M059J (cell line): ENCODE data around the gene CDC14A. TPM values are rescaled to one million over a fixed set of nuclear protein-coding genes. Genes with fewer than 3 reads are reported as not detected.
"Not testable (repeated sequence)": the region's sequence is repeated elsewhere in the genome, so short reads cannot be mapped to it uniquely, and the experiment has no call there.

Source experiments
- DNase-seq: peaks from one replicate; pipeline ENCODE4 v3.0.0-alpha.2; 2012; ENCODE audit warnings: low read depth
- total RNA-seq: library from RNA; depleted of rRNA; stranded (reverse); fragments of >200 nt; shearing (Covaris generic); gene quantifications from 2 replicates; pipeline ENCODE4 v1.2.3, GENCODE V29; 2014

The CDC14A gene
- total RNA-seq, 1 experiment from 2014 or later, result 5.2 TPM

- DNase-seq, result no peak
Measured at GRCh38 chr1:100332331-100332730, 20.0 kb upstream of the CDC14A start.

DNA sequence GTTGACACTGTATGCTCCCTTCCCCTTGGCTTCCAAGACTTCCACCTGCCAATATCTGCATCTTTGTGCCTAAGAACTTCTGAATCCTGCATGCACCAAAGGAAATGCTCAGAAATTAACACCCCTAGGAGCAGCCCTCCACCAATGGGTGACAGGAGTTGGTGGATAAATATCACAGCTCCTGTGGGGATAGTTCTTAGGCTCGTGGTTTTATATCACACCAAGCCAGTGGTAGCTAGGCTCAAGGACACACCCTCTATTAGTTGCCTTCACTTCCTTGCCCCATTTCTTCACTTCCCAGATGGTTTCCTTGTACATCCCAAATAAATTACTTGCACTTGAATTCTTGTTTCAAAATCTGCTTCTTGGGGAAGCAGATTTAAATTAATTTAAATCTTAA, 16.9 kb upstream of the CDC14A start:
- no peak for DNase-seq

DNA sequence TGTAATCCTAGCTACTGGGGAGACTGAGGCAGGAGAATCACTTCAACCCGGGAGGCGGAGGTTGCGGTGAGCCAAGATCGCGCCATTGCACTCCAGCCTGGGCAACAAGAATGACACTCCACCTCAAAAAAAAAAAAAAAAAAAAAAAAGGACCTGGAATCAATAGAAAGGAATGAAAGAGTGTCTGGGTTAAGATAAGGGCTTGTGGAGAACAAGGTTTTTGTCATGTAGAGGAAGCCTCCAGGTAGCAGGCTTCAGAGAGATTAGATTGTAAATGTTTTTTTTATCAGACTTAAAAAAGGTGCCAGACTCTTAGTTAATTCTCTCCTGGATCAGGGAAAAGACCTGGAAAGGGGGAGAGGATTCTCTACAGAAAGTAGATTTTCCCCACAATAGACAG, 14.4 kb upstream of the CDC14A start:
- DNase-seq, result not testable (repeated sequence)

DNA sequence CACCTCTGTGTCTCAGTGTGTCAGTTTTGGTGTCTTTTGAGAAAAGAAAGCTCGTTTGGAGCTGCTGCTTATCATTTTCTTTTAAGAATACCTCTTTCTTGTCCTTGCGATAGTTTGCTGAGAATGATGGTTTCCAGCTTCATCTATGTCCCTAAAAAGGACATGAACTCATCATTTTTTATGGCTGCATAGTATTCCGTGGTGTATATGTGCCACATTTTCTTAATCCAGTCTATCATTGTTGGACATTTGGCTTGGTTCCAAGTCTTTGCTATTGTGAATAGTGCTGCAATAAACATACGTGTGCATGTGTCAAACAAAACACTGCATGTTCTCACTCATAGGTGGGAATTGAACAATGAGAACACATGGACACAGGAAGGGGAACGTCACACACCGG, 12.6 kb upstream of the CDC14A start:
- not testable (repeated sequence) for DNase-seq

DNA sequence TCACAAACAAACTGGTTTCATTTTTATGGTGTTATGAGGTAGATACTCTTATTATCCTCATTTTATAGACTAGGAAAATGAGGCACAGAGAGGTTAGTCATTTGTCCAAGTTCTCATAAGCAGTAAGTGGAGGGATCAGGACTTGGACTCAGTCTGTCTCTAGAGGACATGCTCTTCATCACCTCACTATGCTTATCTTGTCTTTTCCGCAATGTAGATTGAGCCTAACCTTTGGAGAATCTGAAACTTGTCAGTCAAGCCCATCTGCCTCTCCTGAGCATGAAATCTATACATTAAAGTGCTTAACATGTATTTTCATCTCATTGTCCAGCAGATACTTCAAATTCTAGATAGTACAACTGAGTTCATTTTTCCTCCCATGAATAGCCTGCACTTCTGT, 11.8 kb upstream of the CDC14A start:
- DNase-seq, result no peak

DNA sequence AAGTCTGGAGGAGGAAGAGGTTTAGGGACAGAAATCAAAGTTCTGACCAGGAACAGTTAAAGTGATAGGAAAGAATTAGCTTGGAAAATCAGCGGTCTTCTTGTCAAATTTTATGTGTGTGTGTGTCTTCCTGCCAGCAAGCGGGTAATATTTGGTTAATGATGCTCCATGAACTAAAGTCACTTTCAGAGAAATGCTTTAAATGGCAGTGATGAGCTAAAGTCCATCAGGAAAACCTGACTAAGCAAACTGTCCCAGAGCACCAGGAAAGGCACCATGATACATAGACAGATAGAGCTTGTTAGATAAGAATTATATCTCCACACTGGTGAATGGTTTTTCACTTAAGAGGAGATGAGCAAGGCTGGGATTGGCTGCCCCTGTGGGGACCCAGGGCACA, 10.0 kb upstream of the CDC14A start:
- DNase-seq, result no peak

DNA sequence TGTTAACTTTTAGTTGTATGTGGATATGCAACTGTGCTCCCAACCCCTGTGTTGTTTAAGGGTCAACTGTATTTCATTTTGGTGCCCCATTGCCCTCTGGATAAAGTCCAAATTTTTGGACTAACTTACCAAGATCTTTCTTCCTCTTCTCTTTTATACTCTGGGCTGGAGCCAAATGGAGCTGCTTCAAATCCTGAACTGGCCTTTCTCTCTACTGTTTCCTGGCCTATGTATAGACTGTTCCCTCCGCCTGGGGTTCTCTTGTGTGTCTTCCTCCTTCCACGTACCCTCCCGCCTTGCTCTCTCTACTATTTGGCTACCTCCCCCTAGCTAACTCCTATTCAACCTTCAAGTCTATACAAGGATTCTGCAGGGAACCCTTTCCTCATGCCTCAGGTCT, 8.4 kb upstream of the CDC14A start:
- no peak for DNase-seq

GRCh38 chr1:100344774-100345173, 7.5 kb upstream of the CDC14A start:
- DNase-seq, result peak; percentile 30

GRCh38 chr1:100346387-100346786, 5.9 kb upstream of the CDC14A start:
- DNase-seq, result no peak

DNA sequence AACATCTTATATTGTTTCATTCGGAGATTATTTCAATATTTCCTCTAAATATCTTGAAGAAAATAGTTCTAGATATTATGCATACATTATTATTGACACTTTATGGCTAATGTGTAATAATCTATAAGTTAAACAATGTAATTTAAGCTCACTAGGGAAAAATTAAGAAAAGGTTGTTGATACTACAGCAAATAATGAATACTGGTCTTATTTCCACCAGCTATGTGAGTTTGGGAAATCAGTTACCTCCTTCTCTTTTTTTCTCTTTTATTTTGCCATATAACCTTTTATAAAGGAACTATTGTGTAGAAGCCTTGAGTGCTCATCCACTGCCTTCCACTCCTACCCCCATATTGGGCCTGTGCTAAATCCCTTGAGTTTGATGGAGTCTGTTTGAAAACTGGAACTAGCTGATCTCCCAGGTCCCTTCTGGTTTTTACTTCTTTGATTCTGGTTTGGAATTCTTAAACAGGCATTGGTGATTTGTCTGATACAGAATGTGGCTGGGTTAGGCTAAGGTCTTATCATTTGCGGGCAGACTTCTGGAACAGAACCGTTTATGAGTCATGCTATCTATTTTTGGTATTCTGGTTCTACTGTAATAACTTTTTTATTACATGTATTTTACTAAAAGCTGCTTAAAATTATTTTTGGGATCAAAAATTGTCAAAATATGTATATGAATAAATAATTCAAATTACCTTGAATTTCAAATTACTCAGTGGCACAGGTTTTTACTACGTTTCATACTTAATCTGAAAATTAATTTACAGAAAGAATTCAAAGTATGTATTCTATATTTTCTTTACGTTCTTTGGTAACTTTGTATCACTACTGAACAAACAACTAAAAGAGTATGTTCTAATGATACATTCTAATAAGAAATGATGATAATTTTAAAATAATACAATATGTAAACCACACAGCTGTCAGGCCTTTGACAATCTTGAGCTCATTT, 5.0 kb upstream of the CDC14A start:
- DNase-seq, result peak; percentile 36

DNA sequence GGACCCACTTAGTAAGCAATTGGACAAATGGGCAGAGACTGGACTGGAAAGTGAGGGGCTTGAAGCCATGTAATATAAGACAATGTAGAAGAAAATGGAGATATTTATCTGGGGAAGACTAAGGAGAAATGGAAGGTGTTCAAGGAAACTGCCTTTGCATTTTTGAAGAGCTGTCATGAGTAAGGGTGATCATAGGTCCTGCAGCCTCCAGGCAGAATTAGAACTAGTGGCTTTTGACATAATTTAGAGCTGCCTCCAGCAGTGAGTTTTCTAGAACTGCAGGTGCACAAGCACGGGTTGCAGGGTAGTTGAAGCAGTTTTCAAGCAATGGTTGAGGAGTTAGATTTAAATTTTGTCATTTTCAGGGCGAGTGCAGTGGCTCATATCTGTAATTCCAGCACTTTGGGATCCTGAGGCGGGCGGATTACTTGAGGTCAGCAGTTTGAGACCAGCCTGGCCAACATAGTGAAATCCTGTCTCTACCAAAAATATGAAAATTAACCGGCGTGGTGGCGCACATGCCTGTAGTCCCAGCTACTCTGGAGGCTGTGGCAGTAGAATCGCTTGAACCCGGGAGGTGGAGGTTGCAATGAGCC, 3.7 kb upstream of the CDC14A start:
- DNase-seq, result no peak

DNA sequence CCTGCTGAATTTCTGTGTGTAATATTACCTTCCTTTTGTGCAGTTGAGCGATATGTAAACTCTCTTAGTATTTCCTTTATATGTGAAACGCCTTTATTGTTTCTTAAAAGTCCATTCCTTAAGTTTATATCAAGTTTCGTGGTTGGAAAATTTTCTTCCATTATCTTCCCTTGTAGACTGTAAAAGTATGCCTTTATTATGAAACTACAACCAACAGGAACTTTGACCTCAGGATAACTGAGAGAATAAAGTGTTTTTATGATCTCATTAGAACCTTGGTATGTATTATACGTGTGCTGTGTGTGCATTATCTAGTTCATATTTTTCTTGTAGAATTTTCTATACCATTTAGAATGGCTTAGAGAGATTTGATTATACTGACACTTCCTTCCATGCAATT, 3.1 kb upstream of the CDC14A start:
- DNase-seq, result no peak

DNA sequence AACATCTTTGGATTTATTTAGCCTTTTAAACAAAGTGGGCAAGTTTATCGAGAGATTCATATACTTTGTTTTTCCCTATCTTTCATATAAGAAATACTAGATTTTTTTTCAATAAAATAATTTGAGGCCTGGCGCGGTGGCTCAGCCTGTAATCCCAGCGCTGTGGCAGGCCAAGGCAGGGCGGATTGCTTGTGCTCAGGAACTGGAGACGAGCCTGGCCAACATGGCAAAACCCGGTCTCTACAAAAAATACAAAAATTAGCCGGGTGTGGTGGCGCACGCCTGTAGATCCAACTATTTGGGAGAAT, 1.6 kb upstream of the CDC14A start:
- DNase-seq, result no peak

DNA sequence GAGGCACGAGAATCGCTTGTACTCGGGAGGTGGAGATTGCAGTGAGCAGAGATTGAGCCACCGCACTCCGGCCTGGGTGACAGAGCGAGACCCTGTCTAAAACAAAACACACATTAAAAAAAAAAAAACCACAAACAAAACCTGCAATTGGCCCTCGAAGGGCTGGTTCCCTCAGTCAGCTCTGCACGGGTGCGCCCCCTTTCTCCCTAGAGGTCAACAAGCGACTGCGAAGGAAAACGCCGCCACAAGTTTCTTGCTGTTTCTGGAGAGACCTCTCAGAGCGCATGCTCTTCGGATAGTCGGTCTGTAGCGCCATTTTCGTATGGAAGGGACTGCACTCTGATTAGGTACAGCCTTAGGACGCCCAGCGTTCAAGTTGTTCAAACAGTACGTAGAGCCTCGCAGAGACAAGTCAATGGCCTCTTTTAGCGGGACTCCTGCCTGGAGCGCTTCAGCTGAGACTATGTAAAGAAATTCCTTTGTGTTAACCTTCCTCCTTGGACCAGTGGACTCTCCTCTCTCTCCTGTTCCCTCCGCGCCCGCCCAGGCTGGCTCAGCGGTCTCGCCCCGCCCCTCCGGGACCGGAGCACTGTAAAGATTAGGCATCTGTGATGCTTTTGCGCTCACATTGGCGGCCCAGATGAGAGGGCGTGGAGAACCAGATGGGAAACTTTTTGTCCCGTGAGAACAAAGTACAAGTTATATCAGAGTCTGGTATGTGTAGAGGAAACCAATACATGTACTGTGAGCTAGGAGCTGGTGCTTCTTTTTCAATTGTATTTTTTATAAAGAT, 1.0 kb upstream of the CDC14A start:
- DNase-seq, result peak; percentile 95

GRCh38 chr1:100353071-100353801, 930 bp downstream of the CDC14A start:
- DNase-seq, result peak; percentile 50

GRCh38 chr1:100353988-100354387, 1.7 kb downstream of the CDC14A start:
- DNase-seq, result peak; percentile 89

- peak; percentile 78 for DNase-seq
Measured at GRCh38 chr1:100354971-100355394, 2.7 kb downstream of the CDC14A start.

DNA sequence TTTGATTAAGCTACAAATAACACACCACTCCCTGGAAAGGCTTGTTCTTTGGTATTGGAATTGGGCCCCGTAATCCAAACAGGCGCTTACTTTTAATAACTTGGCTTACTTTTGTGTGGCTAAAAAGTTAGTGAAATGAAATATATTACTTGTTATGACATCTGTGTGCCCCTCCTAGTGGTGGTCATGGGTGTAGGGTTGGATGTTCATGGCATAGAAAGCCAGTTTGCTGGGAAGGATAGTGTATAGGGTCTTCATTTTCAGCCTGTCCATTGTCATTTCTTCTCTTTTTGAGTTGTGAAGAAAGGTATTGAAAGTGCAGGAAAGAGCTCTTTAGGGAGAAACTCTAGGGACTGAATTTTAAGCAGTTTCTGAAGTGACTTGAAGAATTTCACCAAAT, 5.9 kb downstream of the CDC14A start:
- DNase-seq, result peak; percentile 8

DNA sequence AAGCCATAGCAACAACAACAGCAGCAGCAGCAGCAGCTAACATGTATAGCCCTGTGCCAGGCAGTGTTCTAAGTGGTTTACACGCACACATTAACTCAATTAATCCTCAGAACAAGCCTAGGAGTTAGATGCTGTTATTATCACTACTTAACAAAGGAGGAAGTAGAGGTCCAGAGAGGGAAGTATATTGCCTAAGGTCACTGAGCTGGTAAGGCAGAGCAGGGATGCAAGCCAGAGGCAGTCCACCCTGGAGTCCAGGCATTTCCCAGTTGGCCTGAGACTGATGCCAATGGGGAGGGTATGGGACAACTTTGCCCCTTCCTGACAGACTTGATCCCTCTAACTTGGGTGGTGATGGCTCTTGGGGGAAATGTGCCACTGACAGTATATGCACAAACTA, 6.8 kb downstream of the CDC14A start:
- DNase-seq, result no peak

DNA sequence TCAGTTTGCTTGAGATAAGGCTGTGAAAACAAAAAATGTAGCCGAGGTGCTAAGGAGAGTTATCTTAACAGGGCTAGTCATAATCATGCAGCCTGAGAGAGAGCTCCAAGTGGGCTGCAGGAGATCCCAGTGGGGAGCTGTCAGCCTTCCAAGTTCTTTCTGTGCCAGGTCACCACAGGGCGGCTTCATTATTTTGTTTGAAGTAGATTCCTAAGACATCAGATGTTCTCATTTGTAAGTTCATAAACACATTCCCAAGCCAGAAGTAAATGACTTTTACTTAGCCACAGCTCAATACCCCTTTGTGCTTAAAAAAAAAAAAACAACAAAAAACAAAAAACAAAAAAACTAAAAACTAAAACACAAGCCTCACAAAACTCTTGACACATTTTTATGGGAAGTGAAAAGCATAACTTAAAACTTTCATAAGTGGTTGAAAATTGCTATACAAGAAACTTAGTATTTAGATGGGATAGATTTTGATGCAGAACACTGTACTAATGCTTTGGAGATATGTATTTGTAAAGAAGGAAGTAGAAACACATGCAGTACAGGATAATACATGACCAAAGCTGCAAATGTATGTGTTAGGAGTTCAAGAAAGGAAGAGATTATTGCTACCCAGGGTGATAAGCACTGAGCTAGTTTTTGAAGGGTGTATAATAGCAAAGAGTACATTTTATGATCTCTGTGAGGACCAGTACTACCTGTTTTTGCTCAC, 8.6 kb downstream of the CDC14A start:
- DNase-seq, result peak; percentile 63

DNA sequence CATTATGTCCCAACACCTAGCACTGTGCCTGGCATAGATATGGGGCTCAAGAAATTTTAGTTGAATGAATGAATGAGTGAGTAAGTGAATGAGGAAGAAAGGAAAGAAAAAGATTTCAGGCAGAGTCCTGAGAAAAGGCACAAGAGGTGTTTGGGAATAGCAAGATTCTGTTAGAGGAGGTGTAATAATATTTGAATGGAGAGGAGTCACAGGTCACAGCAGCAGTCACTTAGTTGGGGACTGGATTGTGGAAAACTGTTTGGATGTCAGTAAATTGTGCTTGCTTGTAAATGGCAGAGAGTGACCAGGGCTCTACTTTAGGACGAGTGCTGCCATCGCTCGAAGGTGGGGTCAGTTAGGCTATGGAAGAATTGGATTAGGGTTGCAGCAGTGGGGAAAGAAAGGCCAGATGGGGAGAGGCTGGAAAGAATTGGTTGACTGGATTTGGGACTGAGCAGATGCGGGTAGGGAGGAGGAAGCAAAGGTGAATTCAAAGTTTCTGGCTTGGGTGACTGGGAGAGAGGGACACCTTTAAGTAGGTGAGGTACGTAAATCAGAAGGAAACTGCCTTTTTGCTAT, 9.3 kb downstream of the CDC14A start:
- no peak for DNase-seq
